ENCODE results near the gene SHD.
A peak's percentile ranks its signal among the peaks of the same experiment; 100 is the strongest.

The SHD gene

GRCh38 chr19:4302243-4302640 is 23.2 kb downstream of the SHD start, which contains the start of gene TMIGD2:
Gene TMIGD2 (minus strand): TSS chr19:4302389. CDS start chr19:4302385, 4 bp downstream.
- no peak within 1 kb of the TSS for H3K9ac ChIP-seq (ENCODE audit: low read length)

GRCh38 chr19:4303819-4304537 is 24.9 kb downstream of the SHD start:
- no peak overlapping the region for H3K4ac ChIP-seq (ENCODE audit: low read depth, low read length)
- H3K9ac ChIP-seq (ENCODE audit: low read length), result no peak overlapping the region
- WGBS (ENCODE audit: extremely low coverage, insufficient coverage, insufficient read length), result no CpG with 5 or more reads among the region's 18 CpGs
- H3K4me2 ChIP-seq (ENCODE audit: low read length), result peak overlapping the region; percentile 72
- H3K14ac ChIP-seq (ENCODE audit: low read length), result peak overlapping the region; percentile 49
- H2BK12ac ChIP-seq (ENCODE audit: low read length), result peak overlapping the region; percentile 77
- no peak overlapping the region for H2BK5ac ChIP-seq (ENCODE audit: low read depth, low read length, poor library complexity)
- peaks cover 7% of the 10 kb centered on the region for H3K79me1 ChIP-seq (ENCODE audit: low read length)
- no peak overlapping the region for H3K4me3 ChIP-seq (ENCODE audit: low read depth, low read length)
- H3K27ac ChIP-seq (ENCODE audit: low read depth, low read length), result no peak overlapping the region
- peak overlapping the region; percentile 49 for H4K8ac ChIP-seq (ENCODE audit: low read depth, low read length)
- H4K12ac ChIP-seq (ENCODE audit: low read depth, low read length), result peak overlapping the region; percentile 12
- DNase-seq, result no peak
- H2AK5ac ChIP-seq (ENCODE audit: low read length), result peak overlapping the region; percentile 43
- H3K18ac ChIP-seq (ENCODE audit: low read length), result no peak overlapping the region
- peak overlapping the region; percentile 15 for H2BK120ac ChIP-seq (ENCODE audit: insufficient read depth, low read length, poor library complexity)
- H3K9me3 ChIP-seq (ENCODE audit: insufficient read depth, low read depth, low read length), result peaks cover 3% of the 10 kb centered on the region
- peak overlapping the region; percentile 57 for H4K91ac ChIP-seq (ENCODE audit: low read depth, low read length)
- H3K23ac ChIP-seq (ENCODE audit: low read length), result no peak overlapping the region
- no peaks in the 10 kb centered on the region for H3K27me3 ChIP-seq (ENCODE audit: insufficient read depth, low read length)
- peaks cover 0 to 2% of the 10 kb centered on the region in 2 experiments for H3K36me3 ChIP-seq (ENCODE audit: control insufficient read depth in 1 of 2, insufficient read depth in 2 of 2, low read length in 2 of 2)
- H2AFZ ChIP-seq (ENCODE audit: insufficient read depth, low read length, poor library complexity), result peak overlapping the region; percentile 81
- peaks cover 14 to 17% of the 10 kb centered on the region in 2 experiments for H3K4me1 ChIP-seq (ENCODE audit: control insufficient read depth in 1 of 2, insufficient read depth in 2 of 2, low read length in 2 of 2)
- no peaks in the 10 kb centered on the region for H3K79me2 ChIP-seq (ENCODE audit: control insufficient read depth, insufficient read depth, low read length, poor library complexity)

More at GRCh38 chr19:4302243-4302640, 23.2 kb downstream of the SHD start, which contains the start of gene TMIGD2:
- peak within 1 kb of the TSS; percentile 30 for H4K91ac ChIP-seq (ENCODE audit: low read depth, low read length)
- peak within 1 kb of the TSS; percentile 76 for H2BK120ac ChIP-seq (ENCODE audit: insufficient read depth, low read length, poor library complexity)
- no peak within 1 kb of the TSS for H4K12ac ChIP-seq (ENCODE audit: low read depth, low read length)
- no peaks in the 10 kb centered on the region for H3K27me3 ChIP-seq (ENCODE audit: insufficient read depth, low read length)
- no peak within 1 kb of the TSS for H3K4me3 ChIP-seq (ENCODE audit: low read depth, low read length)
- H3K4ac ChIP-seq (ENCODE audit: low read depth, low read length), result peak within 1 kb of the TSS; percentile 13
- H3K79me1 ChIP-seq (ENCODE audit: low read length), result peaks cover 7% of the 10 kb centered on the region
- H2AK5ac ChIP-seq (ENCODE audit: low read length), result no peak within 1 kb of the TSS
- H3K79me2 ChIP-seq (ENCODE audit: control insufficient read depth, insufficient read depth, low read length, poor library complexity), result no peaks in the 10 kb centered on the region
- no CpG with 5 or more reads among the region's 8 CpGs for WGBS (ENCODE audit: extremely low coverage, insufficient coverage, insufficient read length)
- H3K27ac ChIP-seq (ENCODE audit: low read depth, low read length), result peak within 1 kb of the TSS; percentile 36
- peak within 1 kb of the TSS; percentile 51 for H4K8ac ChIP-seq (ENCODE audit: low read depth, low read length)
- H2BK5ac ChIP-seq (ENCODE audit: low read depth, low read length, poor library complexity), result peak within 1 kb of the TSS; percentile 15
- H3K23ac ChIP-seq (ENCODE audit: low read length), result no peak within 1 kb of the TSS
- H3K36me3 ChIP-seq (ENCODE audit: control insufficient read depth in 1 of 2, insufficient read depth in 2 of 2, low read length in 2 of 2), result no peaks in the 10 kb centered on the region
- DNase-seq, result no peak
- peak within 1 kb of the TSS; percentile 33 for H3K4me2 ChIP-seq (ENCODE audit: low read length)
- peak within 1 kb of the TSS; percentile 67 for H2BK12ac ChIP-seq (ENCODE audit: low read length)
- peaks cover 14 to 17% of the 10 kb centered on the region in 2 experiments for H3K4me1 ChIP-seq (ENCODE audit: control insufficient read depth in 1 of 2, insufficient read depth in 2 of 2, low read length in 2 of 2)
- H2AFZ ChIP-seq (ENCODE audit: insufficient read depth, low read length, poor library complexity), result no peak within 1 kb of the TSS
- H3K9me3 ChIP-seq (ENCODE audit: insufficient read depth, low read depth, low read length), result peaks cover 3% of the 10 kb centered on the region
- H3K18ac ChIP-seq (ENCODE audit: low read length), result peak within 1 kb of the TSS; percentile 16
- H3K14ac ChIP-seq (ENCODE audit: low read length), result peak within 1 kb of the TSS; percentile 12

- H2BK120ac ChIP-seq (ENCODE audit: insufficient read depth, low read length, poor library complexity), result peak within 1 kb of the TSS; percentile 15
- H3K79me1 ChIP-seq (ENCODE audit: low read length), result peaks cover 7% of the 10 kb centered on the region
- H3K9me3 ChIP-seq (ENCODE audit: insufficient read depth, low read depth, low read length), result peaks cover 3% of the 10 kb centered on the region
- no peak within 1 kb of the TSS for H3K23ac ChIP-seq (ENCODE audit: low read length)
- H4K12ac ChIP-seq (ENCODE audit: low read depth, low read length), result peak within 1 kb of the TSS; percentile 12
- peaks cover 0 to 2% of the 10 kb centered on the region in 2 experiments for H3K36me3 ChIP-seq (ENCODE audit: control insufficient read depth in 1 of 2, insufficient read depth in 2 of 2, low read length in 2 of 2)
- no peak within 1 kb of the TSS for H3K27ac ChIP-seq (ENCODE audit: low read depth, low read length)
- H4K91ac ChIP-seq (ENCODE audit: low read depth, low read length), result peak within 1 kb of the TSS; percentile 57
- DNase-seq, result no peak
- peak within 1 kb of the TSS; percentile 72 for H3K4me2 ChIP-seq (ENCODE audit: low read length)
- H2AFZ ChIP-seq (ENCODE audit: insufficient read depth, low read length, poor library complexity), result peak within 1 kb of the TSS; percentile 81
- no CpG with 5 or more reads among the region's 63 CpGs for WGBS (ENCODE audit: extremely low coverage, insufficient coverage, insufficient read length)
- H3K27me3 ChIP-seq (ENCODE audit: insufficient read depth, low read length), result no peaks in the 10 kb centered on the region
- H4K8ac ChIP-seq (ENCODE audit: low read depth, low read length), result peak within 1 kb of the TSS; percentile 76
- H3K4me1 ChIP-seq (ENCODE audit: control insufficient read depth in 1 of 2, insufficient read depth in 2 of 2, low read length in 2 of 2), result peaks cover 14 to 17% of the 10 kb centered on the region in 2 experiments
- H3K4me3 ChIP-seq (ENCODE audit: low read depth, low read length), result peak within 1 kb of the TSS; percentile 68
- H3K9ac ChIP-seq (ENCODE audit: low read length), result no peak within 1 kb of the TSS
- H2BK5ac ChIP-seq (ENCODE audit: low read depth, low read length, poor library complexity), result no peak within 1 kb of the TSS
- H3K4ac ChIP-seq (ENCODE audit: low read depth, low read length), result no peak within 1 kb of the TSS
- H3K79me2 ChIP-seq (ENCODE audit: control insufficient read depth, insufficient read depth, low read length, poor library complexity), result no peaks in the 10 kb centered on the region
- H2AK5ac ChIP-seq (ENCODE audit: low read length), result peak within 1 kb of the TSS; percentile 43
- no peak within 1 kb of the TSS for H3K18ac ChIP-seq (ENCODE audit: low read length)
- H2BK12ac ChIP-seq (ENCODE audit: low read length), result peak within 1 kb of the TSS; percentile 77
- peak within 1 kb of the TSS; percentile 49 for H3K14ac ChIP-seq (ENCODE audit: low read length)
Measured at GRCh38 chr19:4304538-4305256, 25.6 kb downstream of the SHD start, which contains the start of gene FSD1. Gene FSD1 (plus strand): TSS chr19:4304598. CDS start chr19:4304747, 149 bp downstream.

- no peak overlapping the region for H3K9ac ChIP-seq (ENCODE audit: low read length)
- H3K18ac ChIP-seq (ENCODE audit: low read length), result no peak overlapping the region
- H4K12ac ChIP-seq (ENCODE audit: low read depth, low read length), result no peak overlapping the region
- peaks cover 7% of the 10 kb centered on the region for H3K79me1 ChIP-seq (ENCODE audit: low read length)
- no peak overlapping the region for H2AK5ac ChIP-seq (ENCODE audit: low read length)
- H3K4ac ChIP-seq (ENCODE audit: low read depth, low read length), result no peak overlapping the region
- H2BK5ac ChIP-seq (ENCODE audit: low read depth, low read length, poor library complexity), result no peak overlapping the region
- no peak overlapping the region for H3K23ac ChIP-seq (ENCODE audit: low read length)
- H3K4me3 ChIP-seq (ENCODE audit: low read depth, low read length), result no peak overlapping the region
- peaks cover 3% of the 10 kb centered on the region for H3K9me3 ChIP-seq (ENCODE audit: insufficient read depth, low read depth, low read length)
- no peak for DNase-seq
- H2BK120ac ChIP-seq (ENCODE audit: insufficient read depth, low read length, poor library complexity), result no peak overlapping the region
- no peaks in the 10 kb centered on the region for H3K27me3 ChIP-seq (ENCODE audit: insufficient read depth, low read length)
- H4K91ac ChIP-seq (ENCODE audit: low read depth, low read length), result no peak overlapping the region
- no peak overlapping the region for H2AFZ ChIP-seq (ENCODE audit: insufficient read depth, low read length, poor library complexity)
- no peak overlapping the region for H3K4me2 ChIP-seq (ENCODE audit: low read length)
- no peak overlapping the region for H2BK12ac ChIP-seq (ENCODE audit: low read length)
- no CpG with 5 or more reads among the region's 7 CpGs for WGBS (ENCODE audit: extremely low coverage, insufficient coverage, insufficient read length)
- H3K14ac ChIP-seq (ENCODE audit: low read length), result no peak overlapping the region
- H3K36me3 ChIP-seq (ENCODE audit: control insufficient read depth in 1 of 2, insufficient read depth in 2 of 2, low read length in 2 of 2), result peaks cover 0 to 3% of the 10 kb centered on the region in 2 experiments
- H4K8ac ChIP-seq (ENCODE audit: low read depth, low read length), result no peak overlapping the region
- no peak overlapping the region for H3K27ac ChIP-seq (ENCODE audit: low read depth, low read length)
- no peaks in the 10 kb centered on the region for H3K79me2 ChIP-seq (ENCODE audit: control insufficient read depth, insufficient read depth, low read length, poor library complexity)
- H3K4me1 ChIP-seq (ENCODE audit: control insufficient read depth in 1 of 2, insufficient read depth in 2 of 2, low read length in 2 of 2), result peaks cover 14 to 17% of the 10 kb centered on the region in 2 experiments
Measured at GRCh38 chr19:4305257-4305612, 26.2 kb downstream of the SHD start.
